PC-3 (cell line): ENCODE measurements around the gene KCNK6.

Source experiments
- CTCF ChIP-seq: fragments of 300-600 bp; sonication (generic); conservative IDR thresholded peaks from 2 replicates; pipeline ENCODE4 v1.5.1; 2017; ENCODE audit warnings: antibody characterized with exemption, low read depth, mild to moderate bottlenecking, low read length
- EZH2 ChIP-seq: fragments of 300-600 bp; sonication (generic); IDR thresholded peaks from one replicate; pipeline ENCODE4 v1.6.1; 2017; ENCODE audit warnings: antibody characterized with exemption, mild to moderate bottlenecking, low read length; ENCODE audit not compliant: unreplicated experiment
- EZH2phosphoT487 ChIP-seq: fragments of 300-600 bp; sonication (generic); IDR thresholded peaks from 2 replicates; pipeline ENCODE4 v1.6.1; 2018; ENCODE audit warnings: mild to moderate bottlenecking, antibody characterized with exemption, low read length, borderline replicate concordance

- no peak for TF ChIP-seq CTCF
- TF ChIP-seq EZH2: no peak
- no peak for TF ChIP-seq EZH2phosphoT487
Measured at GRCh38 chr19:38321646-38322196, 2.1 kb downstream of the KCNK6 start.
